Measurements from ENCODE around the gene VARS2. TPM values are rescaled to one million over a fixed set of nuclear protein-coding genes. Genes with fewer than 3 reads are reported as not detected.

Gene VARS2
- total and polyA plus RNA-seq, 2 donors (not counting 3 experiments of a cell fraction or from before 2014, with no cell fraction given), result 17.8 to 34.3 TPM

DNA sequence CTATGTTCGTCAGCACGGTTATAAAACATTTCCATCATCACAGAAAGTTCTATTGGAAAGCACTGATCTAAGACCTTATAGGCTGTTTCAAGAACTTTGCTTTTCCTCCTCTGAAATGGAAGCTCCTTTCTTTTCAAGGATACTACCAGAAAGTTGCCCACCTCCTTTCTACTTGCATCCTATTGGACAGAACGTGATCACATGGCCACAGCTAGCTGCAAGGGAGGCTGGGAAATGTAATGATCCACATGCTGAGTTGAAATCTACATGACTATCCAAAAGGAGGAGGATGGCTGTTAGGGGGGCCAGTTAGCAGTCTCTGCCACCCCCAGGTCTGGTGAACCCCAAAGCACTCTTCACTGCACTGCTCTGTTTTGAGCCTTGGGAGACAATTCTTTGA lies 14.6 kb downstream of the VARS2 start:
- POLR2A ChIA-PET, result no interaction called here
- no peaks in the 10 kb centered on the region for H3K9me3 ChIP-seq (replicated peaks; ENCODE audit: control insufficient read depth, insufficient read depth, low read length)
- no peak overlapping the region for H3K4me3 ChIP-seq (replicated peaks in 1 of 3; ENCODE audit: insufficient read depth in 1 of 3, low read depth in 1 of 3, low read length in 3 of 3)
- H3K4me2 ChIP-seq (ENCODE audit: insufficient read depth, low read length), result no peak overlapping the region
- no peak overlapping the region for H3K9ac ChIP-seq (replicated peaks; ENCODE audit: extremely low read depth, insufficient read depth, low read length)
- TF ChIP-seq POLR2AphosphoS5 (IDR thresholded peaks at IDR 0.05; ENCODE audit: insufficient read depth, low read depth, low read length), result no peak
- TF ChIP-seq MAX (IDR thresholded peaks at IDR 0.05; ENCODE audit: insufficient read depth, insufficient read length), result no peak
- TF ChIP-seq MYC (IDR thresholded peaks at IDR 0.05; ENCODE audit: low read depth, low read length), result no peak
- no peaks in the 10 kb centered on the region for H3K79me2 ChIP-seq (ENCODE audit: control insufficient read depth, insufficient read depth, low read length)
- H3K9me1 ChIP-seq (replicated peaks; ENCODE audit: control insufficient read depth, extremely low read depth, insufficient read depth, low read length), result no peaks in the 10 kb centered on the region
- dilution Hi-C loops (cut with MboI; ENCODE audit: extremely low pct_ligation_motif_present, low sequenced_read_pairs) (no loop called here), intact Hi-C loops (cut with micrococcal nuclease) (no loop called here)
- peaks cover 2 to 18% of the 10 kb centered on the region in 2 experiments for H3K36me3 ChIP-seq (ENCODE audit: control insufficient read depth in 2 of 2, extremely low read depth in 1 of 2, insufficient read depth in 2 of 2, low read length in 2 of 2)
- H4K20me1 ChIP-seq (replicated peaks; ENCODE audit: control insufficient read depth, extremely low read depth, insufficient read depth, low read length), result no peaks in the 10 kb centered on the region
- no peak overlapping the region for H2AFZ ChIP-seq (ENCODE audit: low read depth, low read length)
- no peaks in the 10 kb centered on the region for H3K27me3 ChIP-seq (ENCODE audit: control insufficient read depth in 2 of 2, insufficient read depth in 2 of 2, low read length in 2 of 2)
- no peaks in the 10 kb centered on the region for H3K4me1 ChIP-seq (ENCODE audit: control insufficient read depth, extremely low read depth, insufficient read depth, low read length)
- no peak overlapping the region for H3K27ac ChIP-seq (ENCODE audit: insufficient read depth, low read depth, low read length)
- CTCF ChIA-PET, result interaction anchor here (1.0 to 1.7 kb wide), 2 partner anchors 12 to 151 kb away, joined by 3 to 4 read pairs; no protein-coding TSS in a partner anchor
- FAIRE-seq (no peak), DNase-seq (ENCODE audit: low read depth, low spot score) (no peak)
- BruUV-seq (replicated peaks), result no TSS peak

- no TSS peak for BruUV-seq (replicated peaks)
- TF ChIP-seq, protein P1, sequence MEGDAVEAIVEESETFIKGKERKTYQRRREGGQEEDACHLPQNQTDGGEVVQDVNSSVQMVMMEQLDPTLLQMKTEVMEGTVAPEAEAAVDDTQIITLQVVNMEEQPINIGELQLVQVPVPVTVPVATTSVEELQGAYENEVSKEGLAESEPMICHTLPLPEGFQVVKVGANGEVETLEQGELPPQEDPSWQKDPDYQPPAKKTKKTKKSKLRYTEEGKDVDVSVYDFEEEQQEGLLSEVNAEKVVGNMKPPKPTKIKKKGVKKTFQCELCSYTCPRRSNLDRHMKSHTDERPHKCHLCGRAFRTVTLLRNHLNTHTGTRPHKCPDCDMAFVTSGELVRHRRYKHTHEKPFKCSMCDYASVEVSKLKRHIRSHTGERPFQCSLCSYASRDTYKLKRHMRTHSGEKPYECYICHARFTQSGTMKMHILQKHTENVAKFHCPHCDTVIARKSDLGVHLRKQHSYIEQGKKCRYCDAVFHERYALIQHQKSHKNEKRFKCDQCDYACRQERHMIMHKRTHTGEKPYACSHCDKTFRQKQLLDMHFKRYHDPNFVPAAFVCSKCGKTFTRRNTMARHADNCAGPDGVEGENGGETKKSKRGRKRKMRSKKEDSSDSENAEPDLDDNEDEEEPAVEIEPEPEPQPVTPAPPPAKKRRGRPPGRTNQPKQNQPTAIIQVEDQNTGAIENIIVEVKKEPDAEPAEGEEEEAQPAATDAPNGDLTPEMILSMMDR (IDR thresholded peaks at IDR 0.05; ENCODE audit: extremely low read depth in 1 of 2, insufficient read depth in 1 of 2, low read depth in 1 of 2, low read length in 2 of 2), result no peak
- TF ChIP-seq MAX (IDR thresholded peaks at IDR 0.05; ENCODE audit: insufficient read depth, insufficient read length) (no peak), MYC (IDR thresholded peaks at IDR 0.05; ENCODE audit: low read depth, low read length) (no peak), GATA2 (IDR thresholded peaks at IDR 0.05; ENCODE audit: insufficient read depth, insufficient read length, low read depth, low read length) (no peak), JUN (IDR thresholded peaks at IDR 0.05; ENCODE audit: borderline replicate concordance, insufficient read depth, insufficient read length, low read depth) (no peak), POLR2AphosphoS5 (IDR thresholded peaks at IDR 0.05; ENCODE audit: insufficient read depth, low read depth, low read length) (no peak), FOS (IDR thresholded peaks at IDR 0.05; ENCODE audit: borderline replicate concordance, insufficient read depth, low read length) (no peak), POLR2A (IDR thresholded peaks at IDR 0.05; ENCODE audit: low read depth, low read length) (no peak), EZH2 (IDR thresholded peaks at IDR 0.05; ENCODE audit: borderline replicate concordance, low read depth, low read length, severe bottlenecking) (no peak)
- DNase-seq (ENCODE audit: low read depth, low spot score) (no peak), FAIRE-seq (no peak)
- H3K9me3 ChIP-seq (replicated peaks; ENCODE audit: control insufficient read depth, insufficient read depth, low read length), result no peaks in the 10 kb centered on the region
- H3K4me1 ChIP-seq (ENCODE audit: control insufficient read depth, extremely low read depth, insufficient read depth, low read length), result no peaks in the 10 kb centered on the region
- H3K27me3 ChIP-seq (ENCODE audit: control insufficient read depth in 2 of 2, insufficient read depth in 2 of 2, low read length in 2 of 2), result peaks cover 0 to 2% of the 10 kb centered on the region in 2 experiments
- no peak overlapping the region for H2AFZ ChIP-seq (ENCODE audit: low read depth, low read length)
- no peak overlapping the region for H3K4me3 ChIP-seq (replicated peaks in 1 of 3; ENCODE audit: insufficient read depth in 1 of 3, low read depth in 1 of 3, low read length in 3 of 3)
- intact Hi-C loops (cut with micrococcal nuclease), result no loop called here
- no peaks in the 10 kb centered on the region for H4K20me1 ChIP-seq (replicated peaks; ENCODE audit: control insufficient read depth, extremely low read depth, insufficient read depth, low read length)
- dilution Hi-C loops (cut with MboI; ENCODE audit: extremely low pct_ligation_motif_present, low sequenced_read_pairs), result no loop called here
- H3K27ac ChIP-seq (ENCODE audit: insufficient read depth, low read depth, low read length), result no peak overlapping the region
- POLR2A ChIA-PET, result no interaction called here
- H3K79me2 ChIP-seq (ENCODE audit: control insufficient read depth, insufficient read depth, low read length), result no peaks in the 10 kb centered on the region
- CTCF ChIA-PET, result interaction anchor here (1.5 to 1.7 kb wide), 3 partner anchors 12 to 140 kb away, joined by 4 read pairs; no protein-coding TSS in a partner anchor
- H3K36me3 ChIP-seq (ENCODE audit: control insufficient read depth in 2 of 2, extremely low read depth in 1 of 2, insufficient read depth in 2 of 2, low read length in 2 of 2), result peaks cover 0 to 11% of the 10 kb centered on the region in 2 experiments
- H3K9ac ChIP-seq (replicated peaks; ENCODE audit: extremely low read depth, insufficient read depth, low read length), result no peak overlapping the region
- no peak overlapping the region for H3K4me2 ChIP-seq (ENCODE audit: insufficient read depth, low read length)
- no peaks in the 10 kb centered on the region for H3K9me1 ChIP-seq (replicated peaks; ENCODE audit: control insufficient read depth, extremely low read depth, insufficient read depth, low read length)
These were observed 16.5 kb downstream of the VARS2 start for GRCh38 chr6:30930506-30930905.
